HG03196 (cell line): ENCODE data around the gene TPO.

Source experiments
- ATAC-seq: cut with Tn5 transposase; IDR thresholded peaks from one replicate; pipeline ENCODE4 v1.9.1; 2021; ENCODE audit not compliant: unreplicated experiment

The TPO gene

DNA sequence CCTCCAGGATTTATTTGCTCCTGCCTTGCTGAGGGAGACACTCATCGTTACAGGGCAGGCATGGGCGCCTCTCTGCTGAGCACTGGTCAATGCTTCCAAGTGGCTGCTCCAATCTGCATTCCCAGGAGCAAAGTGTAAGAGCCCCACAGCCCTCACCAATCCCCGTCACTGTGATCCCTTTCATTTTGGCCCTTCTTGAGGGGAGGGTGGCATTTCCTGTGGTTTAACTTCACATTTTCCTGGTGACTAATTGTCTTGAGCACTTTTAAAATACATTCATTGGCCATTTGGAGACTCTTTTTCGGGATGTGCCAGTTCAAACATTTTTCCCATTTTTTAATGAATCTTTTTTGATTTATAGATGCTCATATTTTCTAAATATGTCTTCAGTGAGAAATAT lies 33.0 kb downstream of the TPO start:
- no peak for ATAC-seq

DNA sequence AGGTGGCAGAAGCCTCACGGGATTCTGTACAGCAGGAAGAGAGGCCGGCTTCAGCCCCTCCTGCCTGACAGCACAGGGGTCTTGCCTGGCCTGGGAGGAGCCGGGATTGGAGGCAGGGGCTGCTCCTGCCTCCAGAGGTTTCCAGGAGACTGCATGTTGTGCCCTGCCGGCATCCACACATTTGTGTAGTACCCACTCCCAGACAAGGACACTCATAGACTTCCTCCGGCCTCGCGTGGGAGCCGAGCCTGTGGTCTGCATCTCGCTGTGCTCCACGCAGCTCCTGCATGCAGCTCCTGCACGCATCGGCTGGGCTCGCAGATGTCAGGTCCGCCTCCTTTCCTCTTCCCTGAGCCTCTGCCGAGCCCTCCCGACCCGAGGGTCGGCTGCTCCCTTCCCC lies 34.7 kb downstream of the TPO start:
- ATAC-seq = no peak

DNA sequence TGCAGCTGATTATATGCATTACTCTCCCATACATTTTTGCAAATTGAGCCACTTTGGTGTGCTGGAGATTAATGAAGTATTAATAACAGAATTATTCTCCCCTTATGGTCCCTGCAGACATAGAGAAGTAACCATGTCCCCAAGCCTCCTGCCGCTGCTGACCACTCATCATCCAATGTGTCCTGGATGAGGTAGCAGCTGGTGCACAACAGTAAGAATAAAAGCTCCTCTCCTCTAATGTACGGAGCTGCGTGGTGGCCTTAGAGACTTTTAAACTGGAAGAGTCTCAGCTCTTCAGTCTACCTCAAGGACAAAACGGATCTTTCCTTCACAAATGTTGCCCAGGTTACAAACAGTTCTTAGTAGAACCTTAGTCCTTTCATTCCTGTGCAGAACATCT lies 37.7 kb downstream of the TPO start:
- no peak for ATAC-seq

DNA sequence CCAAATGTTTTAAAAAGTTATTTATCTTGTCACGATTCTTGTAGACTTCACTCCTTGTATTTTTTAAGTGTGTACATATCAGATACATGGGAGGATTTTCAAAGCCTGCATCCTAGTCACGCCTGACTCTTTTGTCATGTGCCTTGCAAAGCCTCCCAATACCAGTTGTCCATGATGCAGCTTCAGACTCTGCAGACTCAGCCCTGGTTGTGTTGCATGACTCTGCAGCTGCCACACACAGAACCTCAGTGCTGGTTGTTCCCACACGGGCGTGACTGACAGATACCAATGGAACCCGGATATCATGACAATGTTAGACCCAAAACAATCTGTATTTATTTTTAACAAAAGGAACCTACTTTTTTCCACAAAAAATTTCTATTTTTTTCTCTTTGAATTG lies 38.2 kb downstream of the TPO start:
- no peak for ATAC-seq

- no peak for ATAC-seq
These were observed 40.3 kb downstream of the TPO start for GRCh38 chr2:1453561-1453960.

DNA sequence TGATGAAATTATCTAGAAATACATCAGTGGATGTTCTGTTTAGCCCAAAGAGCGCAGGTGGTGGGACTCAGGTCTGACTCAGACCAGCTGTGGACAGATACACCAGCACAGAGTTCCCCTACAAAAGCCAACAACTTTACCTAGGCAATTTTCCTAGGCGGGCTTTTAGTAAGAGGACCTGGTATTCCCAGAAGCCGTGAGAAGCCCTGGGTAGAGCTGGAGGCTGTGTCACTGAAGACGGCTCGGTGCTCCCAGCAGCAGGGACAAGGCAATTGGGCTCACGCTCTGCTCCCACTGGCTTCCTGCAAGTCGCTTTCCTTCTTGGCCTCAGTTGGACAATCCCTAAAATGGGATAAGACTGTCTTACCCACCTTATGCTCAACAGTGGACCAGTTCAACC lies 41.1 kb downstream of the TPO start:
- no peak for ATAC-seq

DNA sequence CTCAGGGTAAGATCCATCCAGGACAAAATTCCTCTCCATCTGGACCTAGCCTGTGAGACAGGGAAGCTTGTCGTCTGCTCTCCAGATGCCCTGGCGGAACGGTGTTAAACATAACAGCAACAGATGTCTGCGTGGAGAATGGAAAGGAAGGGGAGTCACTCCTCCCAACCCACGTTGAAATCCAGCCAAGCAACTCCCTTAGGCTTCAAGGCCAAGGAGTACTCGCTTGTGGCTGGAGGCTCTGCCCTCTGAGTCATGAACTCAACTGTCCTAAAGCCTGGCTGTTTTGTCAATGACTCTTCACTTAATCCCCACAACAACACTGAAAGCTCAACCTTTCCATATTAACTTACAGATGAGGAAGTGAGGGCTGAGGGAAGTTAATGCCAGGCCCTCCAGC lies 42.2 kb downstream of the TPO start:
- no peak for ATAC-seq

- ATAC-seq = no peak
These were observed 45.2 kb downstream of the TPO start for GRCh38 chr2:1458432-1458831.

GRCh38 chr2:1459727-1460126 lies 46.5 kb downstream of the TPO start:
- ATAC-seq = no peak

DNA sequence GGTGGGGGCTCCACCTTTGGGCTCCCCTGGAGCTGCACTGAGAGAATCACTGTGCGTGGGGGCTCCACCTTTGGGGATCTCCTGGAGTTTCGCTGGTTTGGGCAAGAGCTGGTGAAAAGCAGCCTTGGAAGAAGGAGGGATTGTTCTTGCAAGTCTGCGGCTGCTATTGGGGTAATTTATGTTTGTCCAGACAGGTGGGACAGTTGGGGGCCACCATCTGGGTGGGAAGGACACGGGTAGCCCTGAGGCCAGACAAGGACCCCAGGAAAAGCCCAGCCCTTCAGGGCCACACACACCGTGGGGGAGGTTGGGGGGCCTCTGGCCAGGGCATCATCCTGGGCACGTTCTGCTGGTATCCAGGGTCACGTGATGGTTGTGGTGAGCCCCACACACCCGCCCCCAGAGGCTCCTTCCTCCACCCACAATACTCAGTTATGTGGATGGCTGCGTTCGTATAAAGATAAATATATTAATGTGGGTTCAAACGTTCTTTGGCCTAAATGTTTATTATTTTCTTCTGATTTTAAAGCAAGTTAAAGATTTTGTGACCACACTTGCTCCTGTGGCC lies 47.7 kb downstream of the TPO start:
- no peak for ATAC-seq

DNA sequence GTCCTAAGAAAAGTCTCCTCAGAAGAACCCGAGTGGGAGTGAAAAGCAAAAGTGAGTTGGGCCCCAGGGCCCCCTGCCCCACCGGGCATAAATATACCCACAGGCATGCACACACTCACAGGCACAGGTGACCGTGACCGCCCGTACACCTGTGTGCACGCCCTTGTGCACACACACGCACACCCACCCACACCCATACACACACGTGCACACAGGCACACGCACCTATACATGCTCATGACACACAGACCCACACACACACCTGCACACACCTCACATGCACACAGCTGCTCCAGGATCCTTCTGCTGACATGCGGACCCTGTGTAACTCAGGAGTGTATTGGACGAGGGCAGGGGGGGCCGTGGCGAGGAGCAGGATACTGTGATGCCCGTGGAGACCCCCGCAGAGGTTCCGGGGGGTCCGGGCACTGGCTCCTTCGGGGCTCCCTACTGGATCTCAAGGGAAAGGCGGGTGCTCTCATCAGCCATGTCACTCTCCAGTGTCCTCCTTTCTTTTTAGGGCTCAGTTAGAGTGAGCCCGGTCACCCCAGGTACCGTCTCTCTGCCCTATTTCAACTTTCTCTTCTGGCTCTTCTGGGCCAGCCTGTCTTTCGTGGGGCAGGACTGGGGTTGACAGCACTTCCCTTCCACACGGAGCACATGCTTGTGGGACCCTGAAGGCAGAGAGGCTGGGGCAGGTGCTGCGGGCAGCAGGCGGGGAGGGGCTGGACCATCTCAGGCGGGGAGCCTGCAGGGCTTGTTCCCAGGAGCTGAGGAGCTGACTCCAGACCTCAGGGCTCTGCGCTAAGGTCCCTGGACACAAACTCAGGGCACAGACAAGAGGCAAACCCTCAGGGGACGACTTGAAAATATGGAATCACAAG lies 48.5 kb downstream of the TPO start:
- no peak for ATAC-seq

GRCh38 chr2:1462994-1463393 lies 49.7 kb downstream of the TPO start:
- no peak for ATAC-seq

GRCh38 chr2:1472350-1472749 lies 59.1 kb downstream of the TPO start:
- no peak for ATAC-seq

- no peak for ATAC-seq
These were observed 63.4 kb downstream of the TPO start for GRCh38 chr2:1476617-1477195.

DNA sequence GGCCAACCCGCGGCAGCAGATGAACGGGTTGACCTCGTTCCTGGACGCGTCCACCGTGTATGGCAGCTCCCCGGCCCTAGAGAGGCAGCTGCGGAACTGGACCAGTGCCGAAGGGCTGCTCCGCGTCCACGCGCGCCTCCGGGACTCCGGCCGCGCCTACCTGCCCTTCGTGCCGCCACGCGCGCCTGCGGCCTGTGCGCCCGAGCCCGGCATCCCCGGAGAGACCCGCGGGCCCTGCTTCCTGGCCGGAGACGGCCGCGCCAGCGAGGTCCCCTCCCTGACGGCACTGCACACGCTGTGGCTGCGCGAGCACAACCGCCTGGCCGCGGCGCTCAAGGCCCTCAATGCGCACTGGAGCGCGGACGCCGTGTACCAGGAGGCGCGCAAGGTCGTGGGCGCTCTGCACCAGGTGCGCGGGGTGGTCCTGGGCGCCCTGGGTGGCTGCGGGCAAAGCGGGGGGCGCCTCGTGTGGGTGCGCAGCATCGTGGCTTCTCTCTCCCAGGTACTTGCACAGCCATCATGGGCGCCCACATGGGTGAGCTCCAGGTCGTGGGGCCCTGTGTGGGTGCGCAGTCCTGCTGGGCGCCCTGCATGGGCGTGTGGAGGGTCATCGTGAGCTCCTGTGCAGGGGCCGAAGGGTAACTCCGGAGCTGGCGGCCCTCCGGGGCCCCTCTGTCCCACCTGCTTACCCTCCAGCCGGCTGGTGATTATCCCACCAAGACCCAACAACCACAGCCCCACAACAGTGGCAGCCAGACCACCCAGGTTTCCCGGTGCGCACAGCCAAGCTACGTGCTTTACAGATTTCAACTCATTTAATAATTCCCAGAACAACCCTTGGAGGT lies 64.2 kb downstream of the TPO start:
- no peak for ATAC-seq

DNA sequence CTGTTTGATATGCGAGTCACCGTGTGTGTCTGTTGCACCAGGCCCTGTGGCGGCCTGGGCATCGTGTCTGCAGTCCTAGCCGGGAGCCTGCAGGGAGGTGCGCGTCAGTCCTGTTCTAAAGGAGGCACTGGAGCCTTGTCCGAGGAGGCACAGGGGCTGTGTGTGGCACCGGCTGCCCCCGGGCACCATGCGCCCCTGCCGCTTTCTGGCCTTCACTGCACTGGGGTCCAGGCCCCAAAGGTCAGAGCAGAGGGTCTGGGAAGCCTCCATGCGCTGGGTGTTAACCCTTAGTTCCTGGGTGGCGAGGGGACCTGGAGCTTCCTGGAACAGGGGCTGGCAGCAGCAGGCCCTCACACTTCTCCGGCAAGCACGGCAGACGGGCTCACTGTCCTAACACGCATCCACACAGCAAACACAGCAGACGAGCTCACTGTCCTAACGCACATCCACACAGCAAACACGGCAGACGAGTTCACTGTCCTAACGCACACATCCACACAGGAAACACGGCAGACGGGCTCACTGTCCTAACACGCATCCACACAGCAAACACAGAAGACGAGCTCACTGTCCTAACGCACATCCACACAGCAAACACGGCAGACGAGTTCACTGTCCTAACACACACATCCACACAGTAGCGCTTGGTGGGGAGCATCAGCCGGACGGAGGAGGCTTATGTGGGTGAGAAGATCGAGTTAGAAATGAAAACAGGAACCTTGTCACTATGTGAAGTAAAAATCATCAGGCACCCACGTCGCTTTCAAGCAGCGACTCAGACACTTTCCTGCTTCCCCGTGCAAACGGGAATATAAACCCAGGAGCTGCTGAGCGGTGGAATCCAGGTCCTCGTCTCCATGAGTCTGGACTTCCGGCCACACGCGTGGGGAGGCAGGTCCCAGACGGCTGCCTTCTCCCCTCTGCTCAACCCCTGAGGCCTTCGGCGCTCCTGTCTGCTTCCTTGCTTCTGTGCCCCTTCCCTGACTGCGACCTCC lies 65.3 kb downstream of the TPO start:
- ATAC-seq = no peak

DNA sequence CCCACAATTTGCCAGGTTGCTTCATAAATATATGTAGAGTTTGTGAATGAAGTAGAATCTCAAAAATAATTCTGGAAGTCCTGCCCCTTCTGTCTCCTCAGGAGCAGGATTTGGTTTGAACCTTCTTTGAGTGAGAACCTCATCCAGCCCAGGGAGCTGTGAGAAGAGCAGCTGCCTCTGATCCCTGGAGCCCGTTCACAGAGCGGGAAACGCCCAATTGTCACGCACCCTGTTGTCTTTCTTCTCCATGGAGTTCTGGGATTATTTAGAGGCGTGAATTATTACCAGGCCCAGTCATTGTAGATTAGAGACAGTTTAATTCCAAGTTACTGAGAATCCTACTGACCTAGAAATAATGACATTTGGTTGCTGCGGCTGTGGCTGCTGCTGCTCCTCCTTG lies 66.1 kb downstream of the TPO start:
- ATAC-seq = no peak

GRCh38 chr2:1480671-1481076 lies 67.4 kb downstream of the TPO start:
- no peak for ATAC-seq

DNA sequence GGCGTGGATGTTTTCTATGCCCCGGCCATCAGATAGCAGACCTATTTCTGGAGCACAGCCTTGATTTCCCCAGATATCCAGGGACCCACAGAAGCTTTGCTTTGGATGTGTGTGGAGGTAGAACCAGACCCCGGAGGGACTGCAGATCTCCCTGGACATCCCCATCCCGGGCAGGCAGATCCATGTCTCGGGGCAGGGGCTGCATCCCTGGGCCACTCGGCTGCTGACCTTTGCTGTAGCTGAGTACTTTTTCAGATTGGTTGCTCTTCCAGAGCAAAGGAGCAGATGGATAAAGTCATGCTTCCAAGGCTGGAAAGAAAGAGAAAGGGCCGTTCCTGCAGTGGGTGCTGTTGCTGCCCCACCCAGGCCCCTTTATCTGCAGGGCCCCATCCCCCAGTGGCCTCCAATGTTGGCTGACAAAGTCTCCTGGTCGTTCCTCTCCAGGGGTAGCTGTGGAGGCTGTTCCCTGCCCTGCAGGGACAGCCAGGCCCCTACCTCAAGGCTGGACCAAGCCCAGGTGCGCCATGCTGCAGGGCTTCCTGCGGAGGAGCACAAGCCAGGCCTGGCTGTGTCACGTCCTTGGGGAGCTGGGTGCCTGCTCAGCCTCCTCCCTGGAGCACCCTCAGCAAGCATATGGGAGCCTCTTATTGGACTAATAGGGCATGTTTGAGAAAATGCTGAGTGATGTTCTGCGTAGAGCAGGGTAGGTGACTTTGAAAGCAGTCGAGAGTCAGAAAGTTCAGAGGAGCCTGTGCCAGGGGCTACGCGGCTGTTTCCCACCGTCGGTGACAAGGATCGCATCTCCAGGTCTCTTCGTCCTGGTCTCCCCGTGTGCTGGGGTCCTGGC lies 68.4 kb downstream of the TPO start:
- no peak for ATAC-seq
